H1 (cell line): ENCODE measurements around the gene OPCML. TPM values are rescaled to one million over a fixed set of nuclear protein-coding genes. Genes with fewer than 3 reads are reported as not detected.

Experiments used
- RXRA ChIP-seq: IDR thresholded peaks from 2 replicates; pipeline ENCODE4 v1.6.1; 2011; ENCODE audit warnings: low read depth, mild to moderate bottlenecking, low read length, moderate library complexity; ENCODE audit not compliant: insufficient read depth
- polyA plus RNA-seq, 7 experiments: library from polyadenylated mRNA; depleted of rRNA in 3 of 7; stranded (reverse) in 5 of 7; unstranded in 2 of 7; fragments of >200 nt in 5 of 7; fragments of 200-250 nt in 2 of 7; gene quantifications; 1 replicate in 5 of 7; 2 replicates in 1 of 7; 4 replicates in 1 of 7; pipeline versions ENCODE4 v1.2.1 to v1.2.3, GENCODE V29; 2011 to 2013; ENCODE audit warnings: missing spikeins in 2 of 7, mixed read lengths in 2 of 7
- total RNA-seq: library from RNA; stranded (reverse); fragmentation: NEBNext Ultra II Directional; extraction: Animal tissue kit (Norgen Biotek cat#: 25700); gene quantifications from 2 replicates; pipeline ENCODE4 v1.2.1, GENCODE V29; 2021

OPCML gene
- total and polyA plus RNA-seq, 2 of the 8 experiments (the other 6 are each of a cell fraction or from before 2014, with no cell fraction given), result 2.3 to 3.1 TPM

- no peak for TF ChIP-seq RXRA
Measured at GRCh38 chr11:133300666-133301065, 231.6 kb downstream of the OPCML start (continued).
